ENCODE measurements around the gene METTL25. TPM values are rescaled to one million over a fixed set of nuclear protein-coding genes. Genes with fewer than 3 reads are reported as not detected.

The METTL25 gene
- total RNA-seq, 4 donors from 2014 or later, result 13.7 to 32.3 (median 24.7) TPM

- H3K4me1 ChIP-seq, result no peaks in the 10 kb centered on the region
- ATAC-seq, result no peak
- no peaks in the 10 kb centered on the region for H3K27me3 ChIP-seq
- TF ChIP-seq CTCF (IDR thresholded peaks at IDR 0.05) (no peak), POLR2AphosphoS5 (IDR thresholded peaks at IDR 0.05) (no peak), EP300 (IDR thresholded peaks at IDR 0.05) (no peak), POLR2A (IDR thresholded peaks at IDR 0.05) (no peak)
- no peak overlapping the region for H3K4me3 ChIP-seq
- H3K27ac ChIP-seq, result no peak overlapping the region
- WGBS, 2 donors (ENCODE audit: low coverage in 1 of 2), result 56 to 80% methylated on average over 1 of the region's 1 CpG
- peaks cover 0 to 50% of the 10 kb centered on the region in 2 donors for H3K36me3 ChIP-seq
- H3K9me3 ChIP-seq, result no peaks in the 10 kb centered on the region
Observed at GRCh38 chr12:82461393-82461792, 103.1 kb downstream of the METTL25 start.

- WGBS, 2 donors (ENCODE audit: low coverage in 1 of 2), result 61 to 64% methylated on average over 3 of the region's 3 CpGs
Observed at GRCh38 chr12:82461836-82462235, 103.5 kb downstream of the METTL25 start.

GRCh38 chr12:82468563-82468962 lies 110.2 kb downstream of the METTL25 start:
- TF ChIP-seq POLR2A (IDR thresholded peaks at IDR 0.05), result no peak
- no peak for TF ChIP-seq EP300 (IDR thresholded peaks at IDR 0.05)
- no peak for TF ChIP-seq POLR2AphosphoS5 (IDR thresholded peaks at IDR 0.05)
- no peak for TF ChIP-seq CTCF (IDR thresholded peaks at IDR 0.05)
- WGBS, 2 donors (ENCODE audit: low coverage in 1 of 2), result 83 to 86% methylated on average over 3 to 4 of the region's 4 CpGs
- Histone ChIP-seq H3K4me3 (no peak overlapping the region), H3K36me3 (peaks cover 0 to 42% of the 10 kb centered on the region in 2 donors), H3K27ac (no peak overlapping the region), H3K9me3 (peaks cover 0 to 6% (median 0%) of the 10 kb centered on the region in 3 donors), H3K4me1 (no peaks in the 10 kb centered on the region), H3K27me3 (no peaks in the 10 kb centered on the region)
- no peak for ATAC-seq

More at GRCh38 chr12:82461836-82462235, 103.5 kb downstream of the METTL25 start:
- H3K9me3 ChIP-seq, result no peaks in the 10 kb centered on the region
- H3K27me3 ChIP-seq, result no peaks in the 10 kb centered on the region
- no peak overlapping the region for H3K4me3 ChIP-seq
- TF ChIP-seq CTCF (IDR thresholded peaks at IDR 0.05), result no peak
- no peaks in the 10 kb centered on the region for H3K4me1 ChIP-seq
- ATAC-seq, result no peak
- H3K36me3 ChIP-seq, result peaks cover 0 to 50% of the 10 kb centered on the region in 2 donors
- no peak overlapping the region for H3K27ac ChIP-seq

- no peak for TF ChIP-seq EP300 (IDR thresholded peaks at IDR 0.05)
- no peak for TF ChIP-seq POLR2A (IDR thresholded peaks at IDR 0.05)
- no peak for TF ChIP-seq CTCF (IDR thresholded peaks at IDR 0.05)
- TF ChIP-seq POLR2AphosphoS5 (IDR thresholded peaks at IDR 0.05), result no peak
- Histone ChIP-seq H3K36me3 (peaks cover 0 to 58% of the 10 kb centered on the region in 2 donors), H3K9me3 (peaks cover 0 to 6% (median 0%) of the 10 kb centered on the region in 3 donors), H3K27me3 (no peaks in the 10 kb centered on the region), H3K4me1 (no peaks in the 10 kb centered on the region), H3K4me3 (no peak overlapping the region), H3K27ac (no peak overlapping the region)
- no peak for ATAC-seq
Observed at GRCh38 chr12:82470906-82471512, 112.7 kb downstream of the METTL25 start.

- Histone ChIP-seq H3K36me3 (peaks cover 0 to 55% of the 10 kb centered on the region in 2 donors), H3K9me3 (peaks cover 0 to 6% (median 0%) of the 10 kb centered on the region in 3 donors), H3K27me3 (no peaks in the 10 kb centered on the region), H3K4me3 (no peak overlapping the region), H3K27ac (no peak overlapping the region), H3K4me1 (no peaks in the 10 kb centered on the region)
- no peak for TF ChIP-seq EP300 (IDR thresholded peaks at IDR 0.05)
- TF ChIP-seq CTCF (IDR thresholded peaks at IDR 0.05), result no peak
- TF ChIP-seq POLR2AphosphoS5 (IDR thresholded peaks at IDR 0.05), result no peak
- TF ChIP-seq POLR2A (IDR thresholded peaks at IDR 0.05), result no peak
- 100% methylated on average over 1 of the region's 8 CpGs; no CpG with 5 or more reads in 1 of the 2 donors for WGBS, 2 donors (ENCODE audit: low coverage in 1 of 2)
- no peak for ATAC-seq
Observed at GRCh38 chr12:82473111-82473754, 114.9 kb downstream of the METTL25 start.
